22Rv1 (cell line): ENCODE results near the gene SPINK2.

Experiments
- H3K27ac ChIP-seq: fragments of 450-650 bp; 2 replicates; pipeline ENCODE4 v1.5.1; 2017
- CTCF ChIP-seq: fragments of 450-650 bp; IDR thresholded peaks from 2 replicates; pipeline ENCODE4 v1.5.1; 2017; ENCODE audit warnings: mild to moderate bottlenecking
- ZFX ChIP-seq: fragments of 450-650 bp; IDR thresholded peaks from 2 replicates; pipeline ENCODE4 v1.6.1; 2017; ENCODE audit warnings: antibody characterized with exemption, borderline replicate concordance

The SPINK2 gene

GRCh38 chr4:56856656-56857055, 35.2 kb upstream of the SPINK2 start:
- H3K27ac ChIP-seq: no peak overlapping the region

GRCh38 chr4:56850910-56851309, 29.4 kb upstream of the SPINK2 start:
- no peak overlapping the region for H3K27ac ChIP-seq
- TF ChIP-seq ZFX (no peak), CTCF (no peak)

More at GRCh38 chr4:56856656-56857055, 35.2 kb upstream of the SPINK2 start:
- no peak for TF ChIP-seq ZFX
- TF ChIP-seq CTCF: no peak

DNA sequence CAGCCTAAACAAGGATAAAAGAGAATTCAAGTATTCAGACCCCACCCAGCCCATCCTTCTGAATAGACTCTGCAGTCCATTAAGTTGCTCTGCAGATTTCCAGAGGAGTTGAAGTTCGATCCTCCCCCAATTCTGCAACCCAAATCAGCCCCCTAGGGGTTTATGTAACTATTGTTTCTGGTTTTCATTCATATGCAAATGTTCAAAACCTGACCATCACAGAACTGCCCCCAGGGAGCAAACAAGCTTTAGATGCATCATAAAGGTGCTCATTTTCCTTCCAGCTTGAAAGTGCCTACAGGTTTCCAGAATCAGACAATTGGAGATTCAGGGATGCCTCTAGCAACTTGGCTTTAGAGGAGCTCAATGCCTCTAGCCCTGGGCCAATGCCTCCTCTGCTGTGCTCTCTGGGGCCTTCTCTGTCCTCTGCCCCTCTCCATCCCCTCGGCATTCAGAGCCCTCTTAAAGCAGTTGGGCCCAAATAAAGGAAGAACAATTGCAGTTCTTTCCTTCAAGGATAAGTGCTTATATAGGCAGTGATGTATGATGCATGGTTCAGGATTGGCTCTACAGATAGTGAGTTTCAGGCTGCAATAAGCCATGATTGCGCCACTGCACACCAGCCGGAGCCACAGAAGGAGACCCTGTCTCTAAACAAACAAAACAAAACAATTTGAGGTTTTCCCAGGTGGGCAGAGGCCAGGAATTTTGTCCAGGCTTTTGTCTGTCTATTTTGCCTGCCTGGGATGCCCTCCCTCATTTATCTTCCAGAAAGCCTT, 23.5 kb upstream of the SPINK2 start:
- TF ChIP-seq ZFX (no peak), CTCF (no peak)

DNA sequence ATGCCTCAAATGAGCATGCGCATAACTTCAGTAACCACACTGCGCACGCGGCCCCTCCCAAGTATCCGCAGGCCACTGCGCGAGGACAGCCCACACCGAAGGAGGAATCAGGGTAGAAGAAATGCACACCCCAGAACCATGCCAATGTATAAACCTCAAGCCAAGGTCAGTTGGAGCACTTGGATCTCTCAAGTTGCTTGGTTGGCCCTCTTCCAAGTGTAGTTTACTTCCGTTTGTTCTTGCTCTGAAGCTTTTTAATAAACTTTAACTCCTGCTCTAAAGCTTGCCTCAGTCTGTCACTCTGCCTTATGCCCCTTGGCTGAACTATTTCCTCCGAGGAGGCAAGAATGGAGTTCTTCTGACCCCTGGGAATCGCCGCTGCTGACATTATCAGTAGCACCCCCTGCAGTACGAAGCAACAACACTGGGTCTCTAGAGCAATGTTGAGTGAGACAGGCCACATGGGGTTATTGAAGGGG, 22.0 kb upstream of the SPINK2 start:
- TF ChIP-seq CTCF: no peak
- no peak for TF ChIP-seq ZFX
- no peak overlapping the region for H3K27ac ChIP-seq

More for the DNA sequence above, 23.5 kb upstream of the SPINK2 start:
- no peak overlapping the region for H3K27ac ChIP-seq

DNA sequence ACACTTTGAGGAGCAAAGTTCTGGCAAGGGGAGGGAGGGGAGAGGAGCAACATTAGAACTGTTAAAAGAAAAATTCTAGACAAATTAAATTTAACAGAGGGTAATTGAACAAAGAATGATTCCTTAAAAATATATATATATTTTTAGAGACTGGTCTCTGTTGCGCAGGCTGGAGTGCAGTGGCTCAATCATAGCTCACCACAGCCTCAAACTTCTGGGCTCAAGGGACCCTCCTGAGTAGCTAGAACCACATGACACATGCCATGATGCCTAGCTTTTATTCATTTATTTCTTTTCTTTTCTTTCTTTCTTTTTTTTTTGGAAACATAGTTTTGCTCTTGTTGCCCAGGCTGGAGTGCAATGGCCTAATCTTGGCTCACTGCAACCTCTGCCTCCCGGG, 19.1 kb upstream of the SPINK2 start:
- no peak for TF ChIP-seq CTCF
- TF ChIP-seq ZFX: no peak
- H3K27ac ChIP-seq: no peak overlapping the region

DNA sequence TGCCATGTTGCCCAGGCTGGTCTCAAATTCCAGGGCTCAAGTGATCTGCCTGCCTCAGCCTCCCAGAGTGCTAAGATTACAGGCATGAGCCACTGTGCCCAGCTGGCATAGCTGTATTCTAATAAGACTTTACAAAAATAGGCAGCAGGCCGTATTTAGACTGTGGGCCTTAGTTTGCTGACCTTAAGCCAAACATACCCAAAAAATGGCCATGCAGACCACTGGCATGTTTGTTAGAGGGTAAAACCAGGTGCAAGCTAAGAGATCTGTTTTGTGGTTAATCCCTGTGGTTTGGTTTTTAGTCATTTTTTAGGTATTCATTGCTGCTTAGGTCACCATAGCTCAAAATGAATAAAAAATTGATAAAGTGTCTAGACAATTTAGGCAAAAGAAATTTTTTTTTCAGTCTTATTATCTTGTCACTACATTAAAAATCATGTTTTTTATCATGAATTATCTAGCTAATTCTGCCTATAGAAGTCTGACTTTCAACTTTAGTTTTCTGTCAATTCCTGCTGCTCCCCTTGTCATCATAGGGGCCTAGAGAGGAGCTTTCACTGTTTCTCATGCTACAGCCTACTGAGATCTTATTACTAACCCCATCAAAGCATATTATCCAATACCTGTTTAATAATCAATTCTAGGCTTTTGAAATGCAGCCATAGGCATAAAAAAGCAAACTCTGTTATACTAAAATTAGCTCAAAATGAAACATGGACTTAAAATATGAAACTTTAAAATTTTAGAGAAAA, 7.5 kb upstream of the SPINK2 start:
- no peak for TF ChIP-seq ZFX
- no peak for TF ChIP-seq CTCF
- no peak overlapping the region for H3K27ac ChIP-seq

DNA sequence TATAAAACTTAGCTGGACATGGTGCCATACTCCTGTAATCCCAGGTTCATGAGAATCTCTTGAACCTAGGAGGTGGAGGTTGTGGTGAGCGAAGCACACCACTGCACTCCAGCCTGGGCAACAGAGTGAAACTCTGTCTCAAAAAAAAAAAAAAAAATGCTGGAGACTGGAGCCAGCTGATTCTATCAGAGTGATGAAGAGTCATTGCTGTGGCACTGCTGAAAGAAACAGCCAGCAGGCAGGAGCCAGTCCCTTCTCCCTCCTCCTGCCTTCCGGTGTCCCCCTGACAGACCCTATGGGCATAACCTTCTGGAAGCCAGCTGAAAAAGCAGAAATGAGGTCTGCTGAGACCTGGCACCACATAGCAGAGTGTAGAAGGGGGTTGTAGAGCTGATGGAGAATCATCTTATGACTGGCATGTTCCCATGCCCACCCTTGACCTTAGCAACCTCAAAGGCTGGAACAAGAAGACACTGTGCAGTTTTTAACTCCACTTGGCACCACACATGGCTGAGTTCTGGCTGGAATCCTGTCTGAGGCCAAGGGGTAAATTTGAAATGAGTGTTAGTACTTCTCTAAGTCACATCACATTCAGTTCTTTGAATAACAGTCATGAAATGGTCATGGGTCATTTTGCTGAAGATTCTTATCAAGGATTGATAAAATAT, 2.6 kb upstream of the SPINK2 start:
- TF ChIP-seq ZFX (no peak), CTCF (no peak)
- no peak overlapping the region for H3K27ac ChIP-seq
